Measurements from ENCODE around the gene IL17RE.

Gene IL17RE

DNA sequence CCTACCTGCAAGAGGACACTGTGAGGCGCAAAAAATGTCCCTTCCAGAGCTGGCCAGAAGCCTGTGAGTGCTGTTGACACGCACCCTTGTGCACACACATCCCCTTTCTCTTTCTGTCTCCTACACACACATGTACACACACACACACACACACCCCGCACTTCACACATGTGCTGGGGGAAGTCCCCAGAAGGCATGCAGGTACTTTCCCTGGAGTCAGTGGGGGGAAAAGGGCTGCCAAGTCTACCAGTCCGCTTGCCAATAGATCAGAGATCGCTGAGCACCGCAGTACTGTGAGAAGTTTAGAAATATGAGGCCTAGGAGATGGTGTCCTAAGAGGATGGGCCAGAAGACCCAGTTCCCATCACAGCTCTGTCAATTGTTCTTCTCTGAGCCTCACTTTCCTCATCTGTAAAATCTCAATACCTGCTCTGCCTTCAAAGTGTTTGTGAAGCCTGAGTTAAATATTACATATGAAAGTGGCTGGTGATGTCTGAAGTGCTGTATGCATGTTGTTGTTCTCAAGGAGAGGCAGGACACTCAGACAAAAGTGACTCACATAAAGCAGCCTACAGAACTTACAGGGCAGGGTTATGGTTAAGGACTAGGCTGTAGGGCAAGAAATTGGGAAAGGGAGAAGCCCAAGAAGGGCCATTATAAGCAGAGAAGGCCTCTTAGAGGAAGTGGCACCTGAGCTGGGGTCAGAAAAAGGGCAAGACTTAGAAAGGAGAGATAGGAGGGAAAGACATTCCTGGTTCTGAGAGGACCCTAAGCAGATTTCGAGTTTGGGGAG lies 6.8 kb downstream of the IL17RE start:
- no peaks in the 10 kb centered on the region for H3K4me1 ChIP-seq (ENCODE audit: insufficient read depth, low read length)
- WGBS: 92% methylated on average over 7 of the region's 7 CpGs
- H3K27ac ChIP-seq (ENCODE audit: low read depth, low read length): no peak overlapping the region
- no peak overlapping the region for H3K9ac ChIP-seq (ENCODE audit: low read depth, low read length)
- no peaks in the 10 kb centered on the region for H3K9me3 ChIP-seq (ENCODE audit: insufficient read depth, low read depth, low read length)
- H3K36me3 ChIP-seq (ENCODE audit: insufficient read depth, low read length): no peaks in the 10 kb centered on the region
- peaks cover 3% of the 10 kb centered on the region; the same call in 1 of the 2 replicates for H3K27me3 ChIP-seq (ENCODE audit: insufficient read depth, low read length)
- no peak overlapping the region for H3K4me3 ChIP-seq (ENCODE audit: low read length)

DNA sequence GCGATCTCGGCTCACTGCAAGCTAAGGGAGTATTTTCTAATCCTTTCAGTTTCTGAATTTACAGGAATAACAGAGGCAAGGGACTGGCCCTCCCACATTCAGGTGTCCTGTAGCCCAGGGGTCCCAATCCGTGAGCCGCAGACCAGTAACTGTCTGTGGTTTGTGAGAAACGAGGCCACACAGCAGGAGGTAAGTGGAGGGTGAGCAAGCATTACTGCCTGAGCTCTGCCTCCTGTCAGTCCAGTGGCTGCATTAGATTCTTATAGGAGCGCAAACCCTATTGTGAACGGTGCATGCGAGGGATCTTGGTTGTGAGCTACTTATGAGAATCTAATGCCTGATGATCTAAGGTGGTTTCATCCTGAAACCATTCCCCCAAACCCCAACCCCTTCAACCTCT lies 9.2 kb downstream of the IL17RE start:
- Histone ChIP-seq H3K9ac (ENCODE audit: low read depth, low read length) (no peak overlapping the region), H3K36me3 (ENCODE audit: insufficient read depth, low read length) (no peaks in the 10 kb centered on the region), H3K4me3 (ENCODE audit: low read length) (no peak overlapping the region), H3K27me3 (ENCODE audit: insufficient read depth, low read length) (peaks cover 18% of the 10 kb centered on the region), H3K9me3 (ENCODE audit: insufficient read depth, low read depth, low read length) (no peaks in the 10 kb centered on the region), H3K4me1 (ENCODE audit: insufficient read depth, low read length) (peaks cover 6% of the 10 kb centered on the region; the same call in 1 of the 2 replicates), H3K27ac (ENCODE audit: low read depth, low read length) (no peak overlapping the region)
- WGBS: 89% methylated on average over 8 of the region's 8 CpGs

DNA sequence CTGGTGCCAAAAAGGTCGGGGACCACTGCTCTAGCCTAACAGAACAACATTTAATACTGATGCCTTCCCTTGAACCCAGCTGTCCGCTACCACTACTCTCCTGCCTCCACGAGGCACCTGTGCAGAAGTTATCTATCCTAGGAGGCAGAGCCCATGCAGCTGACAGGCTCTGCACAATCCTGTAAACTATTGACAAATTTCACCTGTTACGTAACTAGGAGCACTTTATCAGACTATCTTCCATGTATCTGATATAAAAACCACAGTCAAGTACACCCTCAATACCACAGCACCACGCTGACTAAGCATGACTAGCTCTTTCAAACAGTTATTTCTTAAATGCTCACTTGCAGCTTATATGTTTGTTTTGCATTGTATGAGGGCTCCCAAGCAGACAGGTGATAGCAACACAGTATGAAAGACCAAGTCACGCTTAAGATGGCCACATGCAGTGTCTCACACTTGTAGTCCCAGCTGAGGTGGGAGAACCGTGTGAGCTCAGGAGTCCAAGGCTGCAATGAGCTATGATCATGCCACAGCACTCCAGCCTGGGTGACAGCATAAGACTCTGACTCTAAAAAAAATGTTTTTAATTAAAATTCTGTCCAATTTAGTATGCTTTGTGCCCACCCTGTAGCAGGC lies 9.8 kb downstream of the IL17RE start:
- H3K36me3 ChIP-seq (ENCODE audit: insufficient read depth, low read length): no peaks in the 10 kb centered on the region
- peaks cover 18% of the 10 kb centered on the region for H3K27me3 ChIP-seq (ENCODE audit: insufficient read depth, low read length)
- no peak overlapping the region for H3K4me3 ChIP-seq (ENCODE audit: low read length)
- no peak overlapping the region for H3K27ac ChIP-seq (ENCODE audit: low read depth, low read length)
- 96% methylated on average over 7 of the region's 7 CpGs for WGBS
- no peaks in the 10 kb centered on the region for H3K9me3 ChIP-seq (ENCODE audit: insufficient read depth, low read depth, low read length)
- no peak overlapping the region for H3K9ac ChIP-seq (ENCODE audit: low read depth, low read length)
- H3K4me1 ChIP-seq (ENCODE audit: insufficient read depth, low read length): peaks cover 6% of the 10 kb centered on the region; the same call in 1 of the 2 replicates

DNA sequence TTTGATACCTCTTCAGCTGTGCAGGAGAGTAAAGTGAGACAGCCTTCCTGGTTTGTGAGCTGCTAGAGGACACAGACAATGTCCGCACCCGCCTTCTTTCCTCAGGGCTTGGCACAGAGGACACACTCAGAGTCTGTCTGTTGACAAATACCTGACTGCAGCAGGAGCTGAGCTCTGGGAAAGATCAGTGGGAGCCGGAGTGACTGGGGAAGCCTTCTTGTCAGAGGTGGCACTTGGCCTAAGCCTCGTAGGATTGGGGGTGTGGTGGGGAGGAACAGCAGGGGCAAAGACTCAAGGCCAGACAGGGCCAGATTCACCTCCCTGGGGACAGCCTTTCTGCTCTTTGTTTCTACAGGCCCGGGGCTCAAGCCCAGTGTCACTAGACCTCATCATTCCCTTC lies 11.0 kb downstream of the IL17RE start:
- Histone ChIP-seq H3K9ac (ENCODE audit: low read depth, low read length) (no peak overlapping the region), H3K27ac (ENCODE audit: low read depth, low read length) (no peak overlapping the region)
- 81% methylated on average over 5 of the region's 5 CpGs for WGBS

DNA sequence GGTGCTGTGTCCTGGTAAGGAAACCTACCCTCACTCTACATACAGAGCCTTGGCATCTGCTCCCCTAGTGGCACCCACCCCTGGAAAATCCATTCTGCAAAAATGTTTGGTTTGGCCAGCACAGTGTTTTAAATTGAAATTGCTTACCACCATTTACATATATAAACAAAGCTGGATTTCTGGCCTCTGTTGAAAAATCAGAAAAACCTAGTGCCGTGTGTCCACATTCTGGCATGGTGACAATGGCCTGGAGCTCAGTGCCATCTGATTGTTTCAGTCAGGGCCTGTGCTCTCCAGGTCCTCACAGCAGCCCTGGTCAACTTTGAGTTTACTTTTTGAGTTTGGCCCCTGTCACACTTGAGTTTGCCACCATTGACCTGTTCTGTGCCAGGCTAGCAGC lies 11.4 kb downstream of the IL17RE start:
- H3K4me3 ChIP-seq (ENCODE audit: low read length): no peak overlapping the region
- no peak overlapping the region for H3K9ac ChIP-seq (ENCODE audit: low read depth, low read length)
- no peaks in the 10 kb centered on the region for H3K9me3 ChIP-seq (ENCODE audit: insufficient read depth, low read depth, low read length)
- H3K27me3 ChIP-seq (ENCODE audit: insufficient read depth, low read length): peaks cover 18% of the 10 kb centered on the region
- WGBS: 89% methylated on average over 1 of the region's 1 CpG
- no peaks in the 10 kb centered on the region for H3K36me3 ChIP-seq (ENCODE audit: insufficient read depth, low read length)
- no peak overlapping the region for H3K27ac ChIP-seq (ENCODE audit: low read depth, low read length)
- H3K4me1 ChIP-seq (ENCODE audit: insufficient read depth, low read length): peaks cover 6% of the 10 kb centered on the region; the same call in 1 of the 2 replicates

More for the DNA sequence above, 11.0 kb downstream of the IL17RE start:
- Histone ChIP-seq H3K9me3 (ENCODE audit: insufficient read depth, low read depth, low read length) (no peaks in the 10 kb centered on the region), H3K4me3 (ENCODE audit: low read length) (no peak overlapping the region), H3K36me3 (ENCODE audit: insufficient read depth, low read length) (no peaks in the 10 kb centered on the region), H3K27me3 (ENCODE audit: insufficient read depth, low read length) (peaks cover 18% of the 10 kb centered on the region), H3K4me1 (ENCODE audit: insufficient read depth, low read length) (peaks cover 6% of the 10 kb centered on the region; the same call in 1 of the 2 replicates)

DNA sequence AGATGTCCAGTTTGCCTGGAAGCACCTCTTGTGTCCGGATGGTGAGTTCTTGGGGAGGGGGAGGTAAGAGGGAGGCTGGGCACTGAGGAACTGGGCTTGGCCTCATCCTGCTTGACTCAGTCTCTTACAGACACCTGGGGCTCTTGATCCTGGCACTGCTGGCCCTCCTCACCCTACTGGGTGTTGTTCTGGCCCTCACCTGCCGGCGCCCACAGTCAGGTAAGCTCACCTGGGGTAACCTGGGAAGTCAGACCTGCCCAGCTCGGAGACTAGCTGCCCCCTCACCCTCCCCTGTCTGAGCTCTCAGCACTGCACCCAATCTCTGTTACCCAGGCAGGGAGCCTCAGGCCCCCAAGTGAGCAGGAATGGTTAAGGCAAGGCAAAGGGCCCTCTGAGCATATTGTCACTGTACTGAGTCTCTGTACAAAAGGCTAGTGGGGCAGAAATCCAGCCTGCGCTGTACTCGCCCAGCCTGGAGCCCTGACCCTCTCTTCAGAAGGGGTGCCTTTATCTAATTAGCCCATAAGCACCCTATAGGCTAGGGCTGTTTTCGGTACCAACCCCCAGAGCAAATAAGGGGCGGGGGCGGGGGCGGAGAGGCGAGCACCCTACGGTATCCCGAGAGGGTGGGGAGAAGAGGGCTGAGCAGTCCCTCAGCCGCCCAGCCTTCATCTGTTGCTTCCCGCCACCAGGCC lies 12.1 kb downstream of the IL17RE start:
- WGBS: 28% methylated on average over 15 of the region's 15 CpGs
- H3K27me3 ChIP-seq (ENCODE audit: insufficient read depth, low read length): peaks cover 18% of the 10 kb centered on the region
- no peaks in the 10 kb centered on the region for H3K9me3 ChIP-seq (ENCODE audit: insufficient read depth, low read depth, low read length)
- H3K4me1 ChIP-seq (ENCODE audit: insufficient read depth, low read length): peaks cover 6% of the 10 kb centered on the region; the same call in 1 of the 2 replicates
- H3K9ac ChIP-seq (ENCODE audit: low read depth, low read length): peak overlapping the region; percentile 78
- no peak overlapping the region for H3K27ac ChIP-seq (ENCODE audit: low read depth, low read length)
- H3K4me3 ChIP-seq (ENCODE audit: low read length): peak overlapping the region; percentile 63
- no peaks in the 10 kb centered on the region for H3K36me3 ChIP-seq (ENCODE audit: insufficient read depth, low read length)

DNA sequence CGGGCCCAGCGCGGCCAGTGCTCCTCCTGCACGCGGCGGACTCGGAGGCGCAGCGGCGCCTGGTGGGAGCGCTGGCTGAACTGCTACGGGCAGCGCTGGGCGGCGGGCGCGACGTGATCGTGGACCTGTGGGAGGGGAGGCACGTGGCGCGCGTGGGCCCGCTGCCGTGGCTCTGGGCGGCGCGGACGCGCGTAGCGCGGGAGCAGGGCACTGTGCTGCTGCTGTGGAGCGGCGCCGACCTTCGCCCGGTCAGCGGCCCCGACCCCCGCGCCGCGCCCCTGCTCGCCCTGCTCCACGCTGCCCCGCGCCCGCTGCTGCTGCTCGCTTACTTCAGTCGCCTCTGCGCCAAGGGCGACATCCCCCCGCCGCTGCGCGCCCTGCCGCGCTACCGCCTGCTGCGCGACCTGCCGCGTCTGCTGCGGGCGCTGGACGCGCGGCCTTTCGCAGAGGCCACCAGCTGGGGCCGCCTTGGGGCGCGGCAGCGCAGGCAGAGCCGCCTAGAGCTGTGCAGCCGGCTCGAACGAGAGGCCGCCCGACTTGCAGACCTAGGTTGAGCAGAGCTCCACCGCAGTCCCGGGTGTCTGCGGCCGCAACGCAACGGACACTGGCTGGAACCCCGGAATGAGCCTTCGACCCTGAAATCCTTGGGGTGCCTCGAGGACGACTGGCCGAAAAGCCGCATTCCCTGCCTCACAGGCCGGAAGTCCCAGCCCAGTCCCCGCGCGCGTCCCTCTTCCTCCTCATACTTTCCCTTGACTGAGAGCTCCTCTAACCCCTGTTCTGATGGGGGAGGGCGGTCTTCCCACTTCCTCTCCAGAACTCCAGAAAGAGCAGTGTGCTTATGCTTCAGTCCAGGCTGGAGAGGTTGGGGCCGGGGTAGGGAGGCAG lies 12.8 kb downstream of the IL17RE start:
- under 1% methylated on average over 98 of the region's 99 CpGs for WGBS
- H3K9me3 ChIP-seq (ENCODE audit: insufficient read depth, low read depth, low read length): no peaks in the 10 kb centered on the region
- peaks cover 18% of the 10 kb centered on the region for H3K27me3 ChIP-seq (ENCODE audit: insufficient read depth, low read length)
- H3K27ac ChIP-seq (ENCODE audit: low read depth, low read length): no peak overlapping the region
- H3K36me3 ChIP-seq (ENCODE audit: insufficient read depth, low read length): no peaks in the 10 kb centered on the region
- H3K4me3 ChIP-seq (ENCODE audit: low read length): peak overlapping the region; percentile 63
- H3K4me1 ChIP-seq (ENCODE audit: insufficient read depth, low read length): peaks cover 6% of the 10 kb centered on the region; the same call in 1 of the 2 replicates
- H3K9ac ChIP-seq (ENCODE audit: low read depth, low read length): peak overlapping the region; percentile 78

DNA sequence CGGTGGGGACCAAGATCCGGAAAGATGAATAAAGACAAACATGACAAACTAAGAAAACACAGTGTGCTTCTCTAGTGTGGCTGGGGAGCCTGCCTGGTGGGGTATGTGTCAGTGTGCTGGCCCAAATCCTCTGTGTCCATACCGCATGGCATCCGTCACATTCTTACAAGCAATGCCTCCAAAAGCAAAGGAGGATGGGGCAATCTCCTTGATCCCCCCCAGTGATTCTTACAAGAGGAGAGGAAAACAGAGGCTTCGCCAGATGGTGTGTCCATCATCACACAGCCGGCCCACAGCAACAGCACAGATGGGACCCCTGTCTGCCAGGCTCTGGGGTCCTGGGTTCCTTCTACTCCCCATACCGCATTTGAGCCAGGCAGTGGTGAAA lies 13.7 kb downstream of the IL17RE start:
- H3K9ac ChIP-seq (ENCODE audit: low read depth, low read length): no peak overlapping the region
- WGBS: 71% methylated on average over 5 of the region's 7 CpGs
- peaks cover 18% of the 10 kb centered on the region for H3K27me3 ChIP-seq (ENCODE audit: insufficient read depth, low read length)
- H3K27ac ChIP-seq (ENCODE audit: low read depth, low read length): peak overlapping the region; percentile 23; the same call in 1 of the 2 replicates
- H3K4me1 ChIP-seq (ENCODE audit: insufficient read depth, low read length): peaks cover 6% of the 10 kb centered on the region; the same call in 1 of the 2 replicates
- H3K9me3 ChIP-seq (ENCODE audit: insufficient read depth, low read depth, low read length): no peaks in the 10 kb centered on the region
- no peaks in the 10 kb centered on the region for H3K36me3 ChIP-seq (ENCODE audit: insufficient read depth, low read length)
- H3K4me3 ChIP-seq (ENCODE audit: low read length): peak overlapping the region; percentile 38

DNA sequence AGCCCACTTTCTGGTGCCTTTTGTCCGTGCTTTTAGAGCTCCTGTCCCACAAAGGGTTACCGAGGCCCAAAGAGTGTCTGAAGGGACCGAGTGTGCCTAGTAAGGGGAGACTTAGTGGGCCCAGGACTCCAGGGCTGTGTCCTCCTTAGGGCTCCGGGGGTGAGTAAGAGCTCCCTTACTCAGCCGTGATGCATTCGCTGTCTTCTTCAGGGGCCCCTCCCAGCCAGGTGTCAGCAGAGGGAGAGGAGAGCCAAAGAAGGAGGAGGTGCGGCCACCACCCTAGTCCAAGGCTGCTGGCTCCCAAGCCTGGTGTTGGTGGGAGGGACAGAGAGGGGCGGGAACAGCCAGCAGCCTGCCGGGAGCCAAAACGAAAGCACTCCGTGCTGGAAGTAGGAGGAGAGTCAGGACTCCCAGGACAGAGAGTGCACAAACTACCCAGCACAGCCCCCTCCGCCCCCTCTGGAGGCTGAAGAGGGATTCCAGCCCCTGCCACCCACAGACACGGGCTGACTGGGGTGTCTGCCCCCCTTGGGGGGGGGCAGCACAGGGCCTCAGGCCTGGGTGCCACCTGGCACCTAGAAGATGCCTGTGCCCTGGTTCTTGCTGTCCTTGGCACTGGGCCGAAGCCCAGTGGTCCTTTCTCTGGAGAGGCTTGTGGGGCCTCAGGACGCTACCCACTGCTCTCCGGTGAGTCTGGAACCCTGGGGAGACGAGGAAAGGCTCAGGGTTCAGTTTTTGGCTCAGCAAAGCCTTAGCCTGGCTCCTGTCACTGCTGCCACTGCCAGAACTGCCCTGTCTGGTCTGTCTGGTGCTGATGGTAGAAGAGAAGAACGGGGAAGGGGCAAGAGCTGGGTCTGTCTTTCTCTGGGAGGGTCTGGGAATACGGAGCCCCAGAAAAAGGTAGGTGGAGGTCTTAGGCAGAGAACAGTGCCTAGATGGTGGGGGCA lies 14.4 kb downstream of the IL17RE start, which contains the start of gene IL17RC:
TSS of gene IL17RC (plus strand) at position 365 of the 947 bp plus-strand sequence. CDS start at position 583, 218 bp downstream.
- H3K9ac ChIP-seq (ENCODE audit: low read depth, low read length): peak within 1 kb of the TSS; percentile 78
- H3K9me3 ChIP-seq (ENCODE audit: insufficient read depth, low read depth, low read length): no peaks in the 10 kb centered on the region
- H3K4me1 ChIP-seq (ENCODE audit: insufficient read depth, low read length): peaks cover 6% of the 10 kb centered on the region; the same call in 1 of the 2 replicates
- H3K27me3 ChIP-seq (ENCODE audit: insufficient read depth, low read length): peaks cover 18% of the 10 kb centered on the region
- peak within 1 kb of the TSS; percentile 63 for H3K4me3 ChIP-seq (ENCODE audit: low read length)
- WGBS: 27% methylated on average over 19 of the region's 19 CpGs
- H3K36me3 ChIP-seq (ENCODE audit: insufficient read depth, low read length): no peaks in the 10 kb centered on the region
- H3K27ac ChIP-seq (ENCODE audit: low read depth, low read length): peak within 1 kb of the TSS; percentile 23; the same call in 1 of the 2 replicates
